ENCODE data around the gene MYCN. TPM values are rescaled to one million over a fixed set of nuclear protein-coding genes. Genes with fewer than 3 reads are reported as not detected.
"Not testable (repeated sequence)": the region's sequence is repeated elsewhere in the genome, so short reads cannot be mapped to it uniquely, and the experiment has no call there.

Gene MYCN
- total RNA-seq, 6 experiments from 2014 or later: 0.07 to 0.35 (median 0.23) TPM; not detected in 2

GRCh38 chr2:15959331-15960153 lies 19.2 kb downstream of the MYCN start:
- intact Hi-C loops (cut with DNase I): no loop called here
- H3K27ac ChIP-seq: no peak overlapping the region
- WGBS (ENCODE audit: insufficient coverage, low coverage, low lambda C conversion rate, missing lambda C conversion rate): 79% methylated on average over 2 of the region's 4 CpGs
- ATAC-seq (no peak), DNase-seq (no peak)
- H3K27me3 ChIP-seq: no peaks in the 10 kb centered on the region
- H3K4me1 ChIP-seq: no peaks in the 10 kb centered on the region
- no peak for TF ChIP-seq CTCF (IDR thresholded peaks at IDR 0.05)
- H3K36me3 ChIP-seq: no peaks in the 10 kb centered on the region
- H3K4me3 ChIP-seq: no peak overlapping the region
- no peaks in the 10 kb centered on the region for H3K9me3 ChIP-seq

- H3K9me3 ChIP-seq; H3K27ac ChIP-seq; ATAC-seq; H3K4me3 ChIP-seq; DNase-seq; H3K27me3 ChIP-seq; H3K4me1 ChIP-seq; intact Hi-C loops (cut with DNase I); H3K36me3 ChIP-seq: not testable (repeated sequence)
- WGBS (ENCODE audit: insufficient coverage, low coverage, low lambda C conversion rate, missing lambda C conversion rate): 68% methylated on average over 2 of the region's 2 CpGs
Measured at GRCh38 chr2:15960154-15960520, 19.8 kb downstream of the MYCN start.

- WGBS (ENCODE audit: insufficient coverage, low coverage, low lambda C conversion rate, missing lambda C conversion rate): 78% methylated on average over 4 of the region's 5 CpGs
- ATAC-seq; H3K36me3 ChIP-seq; H3K27me3 ChIP-seq; H3K4me1 ChIP-seq; DNase-seq; H3K9me3 ChIP-seq; intact Hi-C loops (cut with DNase I); H3K27ac ChIP-seq; H3K4me3 ChIP-seq: not testable (repeated sequence)
Measured at GRCh38 chr2:15963109-15963976, 23.0 kb downstream of the MYCN start.

- TF ChIP-seq POLR2A (IDR thresholded peaks at IDR 0.05) (no peak), CTCF (IDR thresholded peaks at IDR 0.05) (no peak)
- ATAC-seq (no peak), DNase-seq (no peak)
- H3K4me1 ChIP-seq: no peaks in the 10 kb centered on the region
- no peaks in the 10 kb centered on the region for H3K36me3 ChIP-seq
- WGBS (ENCODE audit: insufficient coverage, low coverage, low lambda C conversion rate, missing lambda C conversion rate): 78% methylated on average over 4 of the region's 5 CpGs
- intact Hi-C loops (cut with DNase I): no loop called here
- H3K27ac ChIP-seq: no peak overlapping the region
- no peaks in the 10 kb centered on the region for H3K27me3 ChIP-seq
- H3K9me3 ChIP-seq: no peaks in the 10 kb centered on the region
- H3K4me3 ChIP-seq: no peak overlapping the region
Measured at GRCh38 chr2:15963977-15964670, 23.8 kb downstream of the MYCN start.

- intact Hi-C loops (cut with DNase I): no loop called here
- H3K4me3 ChIP-seq: no peak overlapping the region
- 57% methylated on average over 5 of the region's 7 CpGs for WGBS (ENCODE audit: insufficient coverage, low coverage, low lambda C conversion rate, missing lambda C conversion rate)
- TF ChIP-seq POLR2A (IDR thresholded peaks at IDR 0.05) (no peak), CTCF (IDR thresholded peaks at IDR 0.05) (no peak)
- H3K27ac ChIP-seq: no peak overlapping the region
- H3K36me3 ChIP-seq: no peaks in the 10 kb centered on the region
- no peaks in the 10 kb centered on the region for H3K9me3 ChIP-seq
- H3K4me1 ChIP-seq: no peaks in the 10 kb centered on the region
- DNase-seq: no peak
- peak in 1 of 4 donors; percentile 22 for ATAC-seq
- H3K27me3 ChIP-seq: no peaks in the 10 kb centered on the region
Measured at GRCh38 chr2:15964936-15965563, 24.7 kb downstream of the MYCN start.
